ENCODE results near the gene INPP4B.

INPP4B gene

GRCh38 chr4:142036795-142037583 is 809.1 kb downstream of the INPP4B start:
- no peak for DNase-seq

GRCh38 chr4:142035566-142035965 is 810.5 kb downstream of the INPP4B start:
- DNase-seq: no peak

GRCh38 chr4:142034101-142034500 is 812.0 kb downstream of the INPP4B start:
- DNase-seq: no peak

- DNase-seq: no peak
Measured at GRCh38 chr4:142030010-142030409, 816.1 kb downstream of the INPP4B start.

- no peak for DNase-seq
Measured at GRCh38 chr4:142021761-142022160, 824.3 kb downstream of the INPP4B start.

- no peak for DNase-seq
Measured at GRCh38 chr4:142021181-142021580, 824.9 kb downstream of the INPP4B start.

GRCh38 chr4:142016031-142016430 is 830.1 kb downstream of the INPP4B start:
- DNase-seq: no peak

GRCh38 chr4:142009751-142010150 is 836.4 kb downstream of the INPP4B start:
- DNase-seq: no peak

GRCh38 chr4:142005519-142005918 is 840.6 kb downstream of the INPP4B start:
- DNase-seq: no peak

- no peak for DNase-seq
Measured at GRCh38 chr4:141999446-142000143, 846.5 kb downstream of the INPP4B start.

GRCh38 chr4:141995056-141995455 is 851.0 kb downstream of the INPP4B start:
- DNase-seq: no peak

- DNase-seq: no peak
Measured at GRCh38 chr4:141977433-141977832, 868.7 kb downstream of the INPP4B start.
